NOMO-1 treated with dmso at 0.1 percent for 144 hours (cell line): ENCODE measurements around the gene PXN.
A peak's percentile ranks its signal among the peaks of the same experiment; 100 is the strongest.

ENCODE experiments used
- DNase-seq: peaks from one replicate; lab custom pipeline; 2025; ENCODE audit not compliant: unreplicated experiment; lab: John Stamatoyannopoulos, UW

The PXN gene

DNA sequence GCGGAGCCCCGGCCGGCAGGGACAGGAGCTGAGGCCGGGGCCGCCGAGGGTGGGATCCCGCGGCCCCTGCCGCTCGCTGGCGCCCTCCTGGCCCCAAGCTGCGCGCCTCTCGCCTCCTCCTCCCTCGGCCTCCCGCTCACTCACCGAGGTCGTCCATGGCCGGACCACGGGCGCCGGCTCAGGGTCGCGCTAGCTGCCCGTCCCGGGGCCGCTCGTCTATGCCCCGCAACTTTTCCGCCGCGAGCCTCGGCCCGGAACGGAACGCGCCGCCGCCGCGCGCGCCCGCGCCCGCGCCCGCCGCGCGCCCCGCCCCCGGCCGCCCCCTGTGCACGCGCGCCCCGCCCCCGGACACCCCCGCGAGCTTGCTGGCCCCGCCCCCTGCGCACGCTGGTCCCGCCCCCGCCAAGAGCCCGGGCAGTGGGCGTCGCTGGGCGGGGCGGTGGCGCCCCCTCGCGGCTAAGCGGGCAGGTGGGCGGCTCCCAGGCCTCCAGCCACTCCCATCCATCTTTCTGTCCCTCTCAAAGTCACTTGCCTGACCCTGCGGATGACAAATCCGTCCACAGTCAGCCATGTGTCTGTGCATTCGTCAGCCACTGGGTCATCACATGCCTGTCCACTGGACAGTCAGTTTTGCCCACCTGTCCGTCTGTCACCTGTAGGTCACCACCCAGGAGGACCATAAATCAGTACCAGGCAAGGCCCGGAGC, at the start of gene PXN:
TSS of gene PXN (minus strand) at position 258 of the 707 bp plus-strand sequence. CDS start at position 157, 101 bp downstream.
- DNase-seq, result peak; percentile 80

DNA sequence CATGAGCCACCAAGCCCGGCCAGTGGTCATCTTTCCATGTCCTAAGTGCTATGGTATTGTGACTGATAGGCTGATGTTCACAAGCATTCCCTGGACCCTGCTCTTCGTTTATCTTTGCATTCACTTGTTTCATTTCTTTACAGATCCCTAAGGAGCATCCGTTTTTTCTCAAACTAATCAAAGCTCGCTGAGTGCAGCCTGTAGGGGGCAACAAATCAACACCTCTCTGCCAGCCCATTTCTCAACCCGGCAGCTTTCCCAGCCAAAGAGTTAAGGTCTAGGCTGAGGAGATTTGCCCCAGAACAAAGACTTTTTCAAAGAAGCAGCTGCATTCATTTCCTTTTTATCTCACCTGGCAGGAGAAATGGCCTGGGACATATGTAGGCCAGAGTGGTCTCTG, 48.7 kb upstream of the PXN start:
- DNase-seq, result no peak

DNA sequence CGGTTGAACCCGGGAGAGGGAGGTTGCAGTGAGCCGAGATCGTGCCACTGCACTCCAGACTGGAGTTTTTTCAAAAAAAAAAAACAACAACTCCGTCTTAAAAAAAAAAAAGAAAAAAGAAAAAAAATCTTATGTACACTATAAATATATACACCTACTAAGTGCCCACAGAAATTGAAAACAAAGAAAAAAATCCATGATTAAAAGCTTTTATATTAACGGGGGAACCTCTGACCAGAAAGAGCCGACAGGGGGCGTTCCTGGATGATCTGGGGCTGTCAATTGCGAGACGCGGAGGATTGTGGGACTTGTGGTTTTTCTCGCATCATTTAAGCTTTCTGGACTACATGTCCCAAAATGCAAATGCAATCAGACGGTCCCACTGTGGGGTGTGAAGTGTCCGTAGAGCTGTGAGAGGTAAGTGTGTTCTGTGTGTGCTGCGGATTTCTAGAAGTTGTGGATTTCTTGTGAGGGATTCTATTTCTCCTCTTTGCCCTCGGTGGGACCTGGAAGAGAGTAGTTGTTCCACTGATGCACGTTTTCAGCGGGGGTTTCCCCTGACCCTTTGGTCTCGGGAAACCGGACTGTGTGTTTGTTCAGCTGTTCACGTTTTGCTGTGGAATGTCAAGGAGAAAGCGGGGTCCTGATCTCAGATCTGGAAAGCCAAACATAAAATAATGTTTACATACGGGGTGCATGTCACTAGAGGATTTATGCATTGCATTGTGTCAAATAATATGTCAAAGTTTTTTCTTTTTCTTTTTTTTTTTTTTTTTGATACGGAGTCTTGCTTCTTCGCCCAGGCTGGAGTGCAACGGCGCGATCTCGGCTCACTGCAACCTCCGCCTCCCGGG, 36.7 kb upstream of the PXN start, which contains the start of gene SIRT4:
TSS of gene SIRT4 (plus strand) at position 360 of the 854 bp plus-strand sequence. CDS start 1,241 bp downstream, outside the sequence.
- peak; percentile 89 for DNase-seq

DNA sequence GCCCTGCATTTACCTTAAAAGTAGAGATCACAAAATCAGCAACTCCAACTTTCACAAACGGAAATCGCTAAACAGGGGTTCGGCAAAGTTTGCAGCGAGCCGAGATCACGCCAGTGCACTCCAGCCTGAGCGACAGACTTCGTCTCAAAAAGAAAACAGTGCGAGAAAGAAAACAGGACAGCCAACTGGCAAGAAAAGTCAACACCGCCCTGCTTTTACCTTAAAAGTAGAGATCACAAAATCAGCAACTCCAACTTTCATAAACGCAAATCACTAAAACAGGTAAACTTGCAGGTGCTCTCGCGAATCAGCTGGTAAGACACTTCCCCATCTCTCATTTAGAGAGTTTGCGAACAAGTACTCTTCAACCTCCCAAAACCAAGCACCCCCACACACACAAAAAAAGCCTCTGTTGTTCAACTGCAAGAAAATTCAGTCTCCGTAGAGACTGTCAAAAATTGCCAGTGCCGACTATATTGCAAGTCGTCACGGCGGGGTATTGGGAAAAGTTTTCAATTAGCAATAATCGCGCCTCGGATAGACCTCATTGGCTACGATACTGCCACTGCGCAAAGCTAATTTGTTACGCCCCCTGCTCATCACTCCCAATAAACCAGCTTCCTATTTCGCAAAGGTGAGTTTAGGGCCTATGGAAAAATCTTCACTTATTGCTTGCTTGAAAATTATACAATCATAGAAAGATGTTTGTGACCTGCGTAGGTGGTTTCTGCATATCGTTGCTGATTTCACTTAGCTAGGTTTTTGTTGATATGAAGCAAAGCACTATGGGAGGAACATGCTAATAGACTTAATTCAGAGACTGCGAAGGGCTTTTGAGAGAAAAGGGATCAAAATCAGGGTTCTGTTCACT, 27.4 kb upstream of the PXN start, which contains the start of gene RNU4-1:
TSS of gene RNU4-1 (minus strand) at position 577 of the 871 bp plus-strand sequence.
- peak; percentile 90 for DNase-seq

DNA sequence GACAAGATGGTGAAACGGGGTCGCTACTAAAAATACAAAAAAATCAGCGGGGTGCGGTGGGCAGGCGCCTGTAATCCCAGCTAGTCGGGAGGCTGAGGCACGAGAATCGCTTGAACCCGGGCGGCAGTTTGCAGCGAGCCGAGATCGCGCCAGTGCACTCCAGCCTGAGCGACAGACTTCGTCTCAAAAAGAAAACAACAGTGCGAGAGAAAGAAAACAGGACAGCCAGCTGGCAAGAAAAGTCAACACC, 26.8 kb upstream of the PXN start:
- DNase-seq, result no peak

DNA sequence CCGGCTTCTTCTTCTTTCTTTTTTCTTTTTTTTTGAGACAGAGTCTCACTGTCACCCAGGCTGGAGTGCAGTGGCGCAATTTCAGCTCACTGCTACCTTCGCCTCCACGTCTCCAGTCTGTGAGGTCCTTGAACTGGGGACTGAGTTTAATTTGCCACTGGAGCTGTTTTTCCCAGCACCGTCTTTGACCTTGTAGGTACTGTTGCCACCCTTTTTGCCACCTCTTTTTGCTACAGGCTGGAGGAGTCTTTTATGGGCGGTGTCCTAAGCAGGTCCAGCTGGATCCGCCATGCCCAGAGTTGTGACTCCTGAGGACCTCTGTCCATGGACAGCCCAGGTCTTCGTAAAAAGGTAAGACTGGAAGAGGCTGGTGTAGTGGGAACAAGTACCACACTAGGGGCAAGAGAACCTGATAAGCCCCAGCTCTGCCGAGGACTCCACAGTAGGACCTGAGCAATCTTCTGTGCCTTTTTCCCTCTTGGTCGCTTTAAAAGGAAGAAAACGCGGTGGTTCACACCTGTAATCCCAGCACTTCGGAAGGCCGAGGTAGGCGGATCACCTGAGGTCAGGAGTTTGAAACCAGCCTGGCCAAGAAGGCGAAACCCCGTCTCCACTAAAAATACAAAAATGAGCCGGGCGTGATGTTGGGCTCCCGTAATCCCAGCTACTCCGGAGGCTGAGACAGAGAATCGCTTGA, 25.2 kb upstream of the PXN start:
- no peak for DNase-seq

DNA sequence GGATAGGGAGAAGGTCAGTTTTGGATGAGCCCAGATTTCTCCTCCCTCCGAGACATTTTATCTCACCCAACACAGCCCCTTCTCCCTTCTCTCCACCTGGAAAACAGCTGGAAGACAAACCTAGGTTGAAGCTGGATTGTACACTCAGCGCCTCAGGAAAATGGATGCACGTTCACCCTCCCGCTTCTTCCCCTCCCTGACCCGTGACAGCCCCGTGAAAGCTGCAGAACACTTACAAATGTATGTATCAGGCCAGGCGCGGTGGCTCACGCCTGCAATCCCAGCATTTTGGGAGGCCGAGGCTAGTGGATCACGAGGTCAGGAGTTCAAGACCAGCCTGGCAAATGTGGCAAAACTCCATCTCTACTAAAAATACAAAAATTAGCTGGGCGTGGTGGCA, 22.0 kb upstream of the PXN start:
- no peak for DNase-seq

DNA sequence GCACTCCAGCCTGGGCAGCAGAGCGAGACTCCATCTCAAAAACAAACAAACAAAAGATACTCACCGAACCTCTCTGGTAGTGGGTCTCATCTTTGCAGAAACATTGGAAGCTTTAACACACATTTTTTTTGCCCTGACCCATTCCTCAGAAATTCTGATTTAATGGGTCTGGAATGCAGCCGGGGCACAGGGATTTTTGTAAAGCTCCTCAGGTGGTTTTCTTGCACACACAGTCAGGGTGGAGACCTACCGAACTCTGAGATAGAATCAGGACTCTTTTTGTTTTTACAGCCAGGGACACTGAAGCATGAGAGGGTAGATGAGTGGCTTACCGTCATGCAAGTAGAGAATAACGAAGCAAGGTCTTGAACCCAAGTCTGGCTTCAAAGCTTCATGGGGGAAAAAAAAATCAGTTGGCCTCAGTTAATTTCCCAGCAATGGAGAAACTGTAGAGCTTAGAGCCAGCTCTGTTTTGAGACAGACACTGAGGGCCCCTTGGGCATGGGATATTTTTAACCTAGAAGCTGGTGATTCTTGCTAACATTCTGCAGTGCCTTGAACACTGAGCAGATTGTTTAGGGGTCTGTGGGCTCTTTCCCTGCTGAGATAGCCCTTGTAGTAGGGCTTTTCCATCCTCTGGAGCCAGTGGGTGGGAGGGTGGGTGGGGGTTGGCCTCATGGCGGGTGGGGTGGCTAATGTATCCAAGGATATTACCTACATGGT, 21.4 kb upstream of the PXN start:
- no peak for DNase-seq

DNA sequence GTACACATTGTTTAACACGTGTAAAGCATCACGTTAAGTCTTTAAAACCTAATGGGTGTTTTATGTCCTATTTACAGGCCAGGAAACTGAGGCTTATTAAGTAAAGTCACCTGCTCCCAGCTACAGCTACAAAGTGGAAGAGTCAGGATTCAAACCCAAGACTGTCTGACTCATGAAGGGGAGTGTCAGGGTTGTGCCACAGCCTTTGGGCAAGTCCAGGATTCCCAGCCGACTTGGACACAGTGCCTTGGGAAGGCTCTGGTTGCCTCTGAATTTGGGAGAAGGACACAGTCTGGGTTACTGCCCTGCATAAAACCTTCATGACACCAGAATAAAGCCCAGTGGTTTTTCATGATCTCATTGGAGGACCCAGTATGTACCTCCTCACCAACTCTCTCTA, 18.9 kb upstream of the PXN start:
- DNase-seq, result no peak

DNA sequence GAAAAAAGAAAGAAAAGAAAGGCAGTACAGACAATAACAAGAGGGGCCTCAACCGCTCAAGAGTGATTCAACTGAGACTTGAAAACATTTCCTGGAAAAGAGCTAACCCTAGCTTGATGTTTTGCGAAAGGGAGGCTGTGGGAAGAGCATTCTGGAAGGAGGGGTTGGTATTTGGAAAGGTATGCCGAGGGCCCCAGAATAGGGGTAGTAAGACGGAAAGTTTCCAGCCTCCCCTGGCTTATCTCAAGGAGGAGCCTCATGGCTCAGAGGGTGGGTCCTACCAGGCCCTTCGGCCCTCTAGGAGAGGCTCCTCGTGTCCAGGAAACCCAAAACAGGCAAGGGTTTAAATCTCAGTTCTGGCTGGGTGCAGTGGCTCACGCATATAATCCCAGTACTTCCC, 17.8 kb upstream of the PXN start:
- DNase-seq, result no peak

DNA sequence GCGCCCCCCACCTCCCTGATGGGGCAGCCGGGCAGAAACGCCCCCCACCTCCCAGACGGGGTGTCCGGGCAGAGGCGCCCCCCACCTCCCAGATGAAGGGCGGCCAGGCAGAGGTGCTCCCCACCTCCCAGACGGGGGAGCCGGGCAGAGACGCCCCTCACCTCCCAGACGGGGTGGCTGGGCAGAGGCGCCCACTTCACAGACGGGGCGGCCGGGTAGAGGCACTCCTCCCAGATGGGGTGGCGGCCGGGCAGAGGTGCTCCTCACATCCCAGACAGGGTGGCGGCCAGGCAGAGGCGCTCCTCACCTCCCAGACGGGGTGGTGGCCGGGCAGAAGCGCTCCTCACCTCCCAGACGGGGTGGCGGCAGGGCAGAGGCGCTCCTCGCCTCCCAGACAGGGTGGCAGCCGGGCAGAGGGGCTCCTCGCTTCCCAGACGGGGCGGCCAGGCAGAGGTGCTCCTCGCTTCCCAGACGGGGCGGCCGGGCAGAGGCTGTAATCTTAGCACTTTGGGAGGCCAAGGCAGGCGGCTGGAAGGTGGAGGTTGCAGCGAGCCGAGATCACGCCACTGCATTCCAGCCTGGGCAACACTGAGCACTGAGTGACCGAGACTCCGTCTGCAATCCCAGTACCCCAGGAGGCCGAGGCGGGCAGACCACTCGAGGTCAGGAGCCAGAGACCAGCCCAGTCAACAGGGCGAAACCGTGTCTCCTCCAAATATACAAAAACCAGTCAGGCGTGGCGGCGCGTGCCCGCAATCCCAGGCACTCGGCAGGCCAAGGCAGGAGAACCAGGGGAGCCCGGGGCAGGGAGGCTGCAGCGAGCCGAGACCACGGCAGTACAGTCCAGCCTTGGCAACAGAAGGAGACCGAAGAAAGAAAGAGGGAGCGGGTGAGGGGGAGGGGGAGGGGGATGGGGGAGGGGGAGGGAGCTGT, 12.9 kb upstream of the PXN start:
- no peak for DNase-seq

DNA sequence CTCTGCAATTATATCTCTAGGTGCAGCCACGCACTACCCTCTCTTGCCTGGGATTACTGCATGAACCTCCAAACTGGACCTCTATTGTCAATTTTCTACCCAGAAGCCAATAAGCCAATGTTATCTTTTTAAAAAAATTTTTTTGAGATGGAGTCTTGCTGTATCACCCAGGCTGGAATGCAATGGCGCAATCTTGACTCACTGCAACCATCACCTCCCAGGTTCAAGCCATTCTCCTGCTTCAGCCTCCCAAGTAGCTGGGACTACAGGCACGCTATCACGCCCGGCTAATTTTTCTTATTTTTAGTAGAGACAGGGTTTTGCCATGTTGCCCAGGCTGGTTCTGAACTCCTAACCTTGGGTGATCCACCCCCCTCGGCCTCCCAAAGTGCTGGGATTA, 11.2 kb upstream of the PXN start:
- DNase-seq, result no peak

DNA sequence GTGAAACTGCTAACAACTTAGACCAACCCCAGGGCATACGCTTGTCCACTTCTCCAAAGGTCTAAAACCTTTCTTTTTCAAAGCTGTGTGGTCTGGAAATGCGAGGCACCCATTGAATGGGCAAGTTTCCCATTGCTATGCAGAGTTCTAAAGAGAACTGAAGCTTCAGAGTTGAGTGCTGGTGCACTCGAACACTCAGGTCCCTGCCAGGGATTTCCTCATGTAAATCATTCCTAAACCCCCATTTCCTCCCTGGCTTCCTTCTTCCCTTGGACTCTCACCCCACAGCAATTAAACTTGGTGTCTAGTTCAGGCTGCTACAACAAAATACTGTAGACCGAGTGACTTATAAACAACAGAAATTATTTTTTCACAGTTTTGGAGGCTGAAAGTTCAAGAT, 2.2 kb upstream of the PXN start:
- no peak for DNase-seq

DNA sequence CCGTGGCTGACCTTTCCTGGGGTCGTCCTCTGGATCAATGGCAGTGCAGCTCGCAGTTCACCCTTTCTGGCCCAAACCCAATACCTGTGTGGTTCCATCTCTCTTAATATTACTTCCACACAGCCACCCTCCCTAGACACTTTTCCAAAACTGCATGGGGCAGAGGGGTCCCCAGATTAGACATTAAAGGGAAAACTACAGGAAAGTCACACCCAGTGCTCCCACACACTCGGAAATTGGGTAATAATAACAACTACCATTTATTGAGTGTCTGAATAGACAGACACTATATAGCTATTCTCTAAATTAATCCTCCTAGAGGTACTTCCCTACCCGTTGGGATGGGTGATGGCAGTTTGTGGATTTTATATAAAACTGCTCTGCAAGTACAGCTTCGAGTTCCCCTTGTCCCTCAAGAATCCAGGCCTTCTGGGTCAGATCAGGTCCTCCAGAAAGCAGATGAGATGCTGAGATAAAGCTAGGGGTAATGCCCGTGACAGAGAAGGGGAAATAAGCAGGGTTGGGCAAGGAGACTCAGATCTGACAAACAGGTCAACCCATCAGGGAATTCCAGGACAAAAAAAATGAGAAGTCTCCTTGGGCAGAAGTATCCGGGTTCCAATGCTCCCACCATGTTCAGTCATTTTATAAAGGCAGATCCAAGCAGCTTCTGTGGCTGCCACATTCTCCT, 795 bp upstream of the PXN start:
- no peak for DNase-seq

DNA sequence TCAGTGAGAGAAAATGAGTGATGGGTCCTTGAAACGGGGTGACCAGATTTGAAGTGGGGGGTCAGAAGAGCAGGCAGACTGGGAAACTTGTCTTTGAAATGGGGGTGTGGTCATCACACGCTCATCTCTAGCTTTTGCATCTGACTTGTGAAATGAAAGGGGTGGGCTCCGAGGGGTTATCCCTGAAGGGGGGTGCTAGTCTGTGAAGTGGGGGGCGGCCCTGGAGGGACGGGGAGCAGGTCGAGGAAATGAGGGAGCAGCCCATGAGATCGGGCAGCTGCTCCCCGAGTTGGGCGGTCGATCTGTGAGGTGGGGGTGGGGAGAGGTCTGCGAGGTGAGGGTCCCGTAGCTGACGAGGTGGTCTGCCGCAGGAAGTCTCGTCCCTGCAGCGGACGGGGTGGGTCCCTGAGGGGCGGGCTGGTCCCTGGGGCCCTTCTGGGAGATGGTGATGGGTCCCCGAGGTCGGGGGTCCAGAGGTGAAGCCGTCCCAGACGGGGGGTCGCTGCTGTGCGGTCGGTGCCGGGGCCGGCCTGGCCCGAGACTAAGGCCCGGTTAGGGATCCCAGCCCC, 542 bp downstream of the PXN start:
- DNase-seq, result no peak

DNA sequence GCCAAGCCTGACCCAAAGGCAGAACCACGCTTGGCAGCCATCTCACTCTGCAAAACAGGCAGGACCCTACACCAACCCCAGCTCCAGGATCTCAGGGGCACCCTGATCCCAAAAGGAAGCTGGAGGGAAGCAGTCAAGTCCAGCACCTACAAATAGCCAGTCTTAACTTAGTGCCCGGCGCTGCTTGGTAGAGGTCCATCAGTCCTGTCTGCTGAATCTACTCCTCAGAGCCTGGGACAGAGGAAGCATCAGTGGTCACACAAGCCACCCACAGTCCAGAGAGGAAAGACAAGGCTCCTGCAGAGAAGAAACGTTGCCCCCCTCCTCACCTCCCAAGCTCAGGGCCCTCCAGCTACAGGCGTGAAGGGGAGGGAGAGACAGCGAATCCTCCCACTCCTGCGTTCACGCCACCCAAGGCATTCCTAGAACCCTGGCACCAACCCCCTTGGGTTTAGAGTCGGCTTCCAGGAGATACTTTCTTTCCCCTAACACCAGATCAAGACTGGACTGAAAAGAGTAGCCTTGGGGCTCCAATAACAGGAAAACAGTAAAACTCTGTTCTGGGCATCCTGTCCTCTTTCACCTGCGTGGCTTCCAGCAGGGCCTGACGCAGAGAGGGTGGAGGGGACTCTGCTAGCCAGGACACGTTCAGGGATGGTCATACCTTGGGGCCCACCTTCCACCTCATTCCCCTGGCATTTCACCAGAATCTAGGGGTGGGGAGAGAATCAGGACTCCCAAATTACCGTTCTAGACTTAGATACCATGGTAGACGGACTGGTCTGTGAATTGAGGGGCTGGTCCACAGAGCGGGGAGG, 1.2 kb downstream of the PXN start:
- DNase-seq, result no peak

DNA sequence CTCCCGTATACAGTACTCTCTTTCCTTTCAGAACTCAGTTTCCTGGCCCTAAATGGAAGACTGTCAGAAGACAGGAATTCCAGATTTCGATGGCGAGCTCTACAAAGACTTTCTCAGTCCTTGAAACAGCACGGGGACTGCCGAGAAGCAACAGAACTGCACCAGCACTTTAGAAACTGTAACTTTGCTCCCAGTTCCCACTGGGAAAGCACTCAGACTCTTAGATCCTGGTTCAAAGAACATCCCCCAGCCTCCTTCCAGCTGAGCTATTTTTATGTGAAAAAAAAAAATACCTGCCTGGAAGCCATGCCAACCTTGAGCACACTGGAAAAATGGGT, 1.8 kb downstream of the PXN start:
- no peak for DNase-seq
